ENCODE data around the gene LEF1.

The LEF1 gene

DNA sequence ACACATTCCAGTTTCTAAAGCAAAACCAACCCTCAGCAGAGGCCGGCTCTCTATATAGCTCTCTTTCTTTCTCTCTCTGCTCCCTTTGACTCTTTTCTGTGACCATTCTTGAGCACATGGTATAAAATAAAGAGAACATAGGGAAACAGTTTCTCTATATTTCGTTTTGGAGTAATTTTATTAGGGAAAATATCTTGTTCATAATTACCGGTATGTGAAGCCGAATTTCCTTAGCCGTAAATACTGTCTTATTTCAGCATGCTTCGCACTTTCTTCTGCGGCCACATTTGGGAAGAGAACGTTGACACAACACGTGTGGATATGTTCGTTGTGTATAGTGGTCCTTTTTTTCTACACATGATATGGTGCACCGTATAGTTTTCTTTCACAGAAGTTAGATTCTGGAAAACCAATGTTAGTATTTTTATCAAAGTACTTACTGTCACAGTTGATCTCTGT lies 4.9 kb upstream of the LEF1 start:
- no peak for DNase-seq

DNA sequence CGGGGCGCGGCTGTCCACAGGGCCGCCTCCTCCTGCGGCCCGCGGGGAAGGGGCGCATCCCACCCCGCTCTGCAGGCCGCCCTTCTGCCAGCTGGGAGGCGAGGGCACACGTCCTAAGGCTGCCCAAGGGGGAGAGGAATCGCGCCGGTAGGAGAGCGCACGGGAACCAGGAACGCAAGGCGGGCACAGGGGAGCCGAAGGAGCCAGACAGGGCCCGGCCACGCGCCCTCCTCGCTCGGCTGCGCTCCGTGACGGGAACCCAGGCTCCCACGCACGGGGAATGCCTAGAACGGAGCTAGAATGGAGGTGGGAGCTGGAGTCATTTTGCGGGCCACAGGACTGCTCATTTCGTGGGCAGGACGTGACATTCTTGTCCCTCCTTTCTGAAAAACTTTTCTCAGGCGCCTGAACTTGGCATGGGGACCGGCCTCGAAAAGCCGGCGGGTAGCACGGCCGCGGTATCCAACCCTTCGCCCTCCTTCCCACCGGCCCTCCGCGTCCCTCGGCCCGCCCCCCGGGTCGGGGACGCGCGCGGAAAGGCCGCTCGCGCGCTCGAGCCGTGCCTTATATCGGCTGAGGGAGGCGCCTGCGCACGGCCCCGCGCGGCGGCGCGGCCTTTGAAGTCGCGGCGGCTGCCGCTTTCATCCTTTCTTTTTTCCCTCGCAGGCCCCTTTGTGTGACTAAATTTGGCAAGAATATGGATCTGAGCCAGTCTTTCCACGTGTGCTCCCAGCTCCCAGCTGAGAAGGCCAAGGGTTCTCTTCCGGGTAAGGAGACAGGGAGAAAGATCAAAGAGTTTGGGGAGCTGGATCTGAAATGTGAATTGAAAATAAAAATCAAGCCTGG lies 4.2 kb upstream of the LEF1 start:
- peak; percentile 8 for DNase-seq

DNA sequence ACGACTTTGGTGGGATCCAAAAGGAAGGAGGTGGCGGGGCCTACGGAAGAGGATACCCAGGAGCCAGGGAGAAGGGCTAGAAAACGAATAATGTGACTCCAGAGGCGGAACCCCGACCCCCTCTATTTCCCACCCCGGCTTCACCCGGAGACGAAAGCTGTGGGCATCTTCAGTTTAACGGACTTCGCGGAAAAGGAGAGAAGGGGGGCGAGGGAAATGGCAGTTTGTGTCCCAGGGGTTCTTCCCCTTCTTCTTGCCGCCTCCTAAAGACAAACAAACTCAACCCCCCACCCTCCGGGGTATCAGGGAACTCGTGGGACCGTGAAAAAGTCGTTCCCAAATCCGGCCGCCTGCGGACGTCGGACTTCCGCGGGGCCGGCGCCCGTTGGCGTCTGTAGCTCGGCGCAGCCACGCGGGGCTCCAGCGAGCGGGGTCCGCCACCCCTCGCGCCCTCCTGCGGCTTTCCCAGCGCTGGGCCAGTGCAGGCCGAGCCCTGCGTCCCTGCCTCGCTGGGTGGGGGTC lies 3.6 kb upstream of the LEF1 start:
- no peak for DNase-seq

DNA sequence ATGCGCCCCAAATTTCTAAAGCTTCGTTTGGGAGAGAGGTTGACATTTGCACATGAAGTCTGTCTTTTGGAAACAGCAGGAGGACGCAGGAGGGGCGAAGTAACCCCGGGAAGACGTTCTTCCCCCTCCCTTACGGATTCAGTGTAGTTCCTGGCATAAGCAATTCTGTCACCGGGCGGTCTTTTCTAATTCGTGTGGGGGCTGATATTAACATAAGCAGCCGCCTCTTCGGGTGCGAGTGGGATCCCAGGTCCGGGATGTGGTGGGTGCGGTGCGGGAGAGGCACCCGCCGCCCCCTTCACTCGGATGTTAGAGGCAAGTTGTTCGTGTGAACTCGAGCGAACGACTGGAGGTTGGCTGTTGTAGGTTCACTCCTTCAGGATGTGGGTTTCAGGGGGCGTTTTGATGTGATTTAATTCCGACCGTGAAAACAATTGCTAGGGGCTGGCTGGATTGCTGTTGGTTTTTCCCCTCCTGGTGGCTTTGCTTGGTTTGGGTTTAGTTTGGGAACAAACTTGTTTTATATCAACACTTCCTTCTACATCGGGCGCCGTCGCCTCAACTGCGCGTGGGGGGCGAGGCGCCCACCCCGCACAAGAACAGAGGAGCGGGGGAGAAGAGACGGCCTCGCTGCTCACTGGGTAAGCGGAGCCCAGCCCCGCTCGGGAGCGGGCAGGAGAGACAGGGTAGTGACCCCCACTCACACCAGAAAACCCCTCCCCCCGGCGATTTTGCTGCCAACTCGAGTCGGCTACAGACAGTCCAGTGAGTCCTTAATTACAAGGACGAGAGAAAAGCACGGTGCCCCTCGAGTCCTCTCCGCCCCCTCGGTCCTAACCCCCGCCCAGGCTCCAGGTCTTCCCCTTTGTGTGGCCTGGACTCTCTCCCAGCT lies 2.9 kb upstream of the LEF1 start:
- DNase-seq: no peak

DNA sequence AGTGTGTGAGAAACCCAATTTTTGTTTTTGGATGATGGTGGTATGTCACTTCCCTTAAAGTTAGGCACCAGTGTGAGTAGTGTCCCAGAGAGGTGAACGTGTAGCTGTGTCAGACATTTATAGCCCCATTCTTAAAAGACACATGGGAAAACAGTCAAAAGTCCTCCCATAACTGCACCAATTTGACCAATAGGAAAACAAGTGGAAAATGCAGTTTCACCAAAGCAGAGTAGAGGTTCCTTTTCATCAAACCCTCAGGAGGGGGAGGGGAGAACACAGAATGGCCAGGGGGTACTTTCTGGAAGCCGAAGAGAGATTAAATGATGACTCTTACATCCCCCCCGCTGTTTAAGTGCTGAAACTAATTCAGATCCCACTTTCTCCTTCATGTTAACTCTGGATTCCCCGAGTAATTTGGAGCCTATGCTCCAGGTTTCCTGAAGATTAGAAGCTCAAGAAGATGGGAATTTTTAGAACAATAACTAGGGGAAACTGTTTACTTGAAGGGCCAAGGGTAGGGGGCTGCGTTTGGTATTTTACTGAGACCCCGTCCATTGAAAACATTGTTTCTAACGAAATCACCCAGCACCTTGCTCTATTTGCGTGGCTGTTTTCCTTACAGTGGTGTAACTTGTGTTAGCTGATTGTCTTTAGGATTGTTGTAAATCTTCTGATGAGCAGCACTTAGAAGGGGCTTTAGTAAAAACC lies 2.1 kb upstream of the LEF1 start:
- DNase-seq: no peak

DNA sequence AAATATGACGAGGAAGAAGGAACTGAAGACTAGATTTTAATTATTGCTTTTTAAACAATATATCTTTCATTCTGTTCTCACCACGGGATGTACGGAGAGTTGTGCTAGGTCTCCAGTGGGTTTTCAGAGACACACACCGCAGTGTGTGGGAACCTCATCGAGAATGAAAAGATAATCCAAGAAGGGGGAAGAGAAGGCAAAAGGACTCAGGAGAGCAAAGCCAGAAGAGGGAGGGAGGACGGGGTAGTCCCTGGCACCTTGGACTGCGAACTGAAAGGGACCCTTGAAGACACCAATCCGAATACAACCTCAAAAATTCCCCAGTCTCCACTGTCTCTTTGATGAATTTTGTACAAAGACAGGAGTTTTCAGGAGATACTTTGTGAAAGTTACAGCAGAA lies 932 bp upstream of the LEF1 start:
- DNase-seq: no peak

DNA sequence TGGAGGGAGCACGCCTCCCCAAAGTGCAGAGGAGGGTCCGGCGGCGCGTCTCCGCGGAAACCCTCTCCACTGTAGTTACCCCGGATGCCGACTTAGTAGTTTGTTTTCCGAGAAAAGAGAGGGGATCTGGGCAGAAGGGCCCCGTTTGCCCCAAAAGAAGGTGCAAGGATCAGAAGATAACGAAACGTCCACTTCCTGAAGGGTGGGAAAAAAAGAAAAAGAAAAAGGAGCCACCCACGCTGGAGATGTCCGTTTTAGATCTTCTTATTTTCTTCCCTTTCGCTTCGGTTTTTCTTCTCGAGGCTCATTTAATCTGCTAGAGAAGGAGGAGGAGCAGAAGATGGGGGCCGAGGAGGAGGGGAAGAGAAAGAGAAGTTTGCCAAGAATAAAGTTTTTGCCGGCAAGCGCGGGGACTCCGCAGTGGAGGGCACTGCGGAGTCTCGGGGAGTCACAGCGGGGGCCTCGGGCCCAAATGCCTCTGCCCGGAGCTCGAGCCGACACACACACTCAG lies 517 bp downstream of the LEF1 start:
- DNase-seq: no peak

DNA sequence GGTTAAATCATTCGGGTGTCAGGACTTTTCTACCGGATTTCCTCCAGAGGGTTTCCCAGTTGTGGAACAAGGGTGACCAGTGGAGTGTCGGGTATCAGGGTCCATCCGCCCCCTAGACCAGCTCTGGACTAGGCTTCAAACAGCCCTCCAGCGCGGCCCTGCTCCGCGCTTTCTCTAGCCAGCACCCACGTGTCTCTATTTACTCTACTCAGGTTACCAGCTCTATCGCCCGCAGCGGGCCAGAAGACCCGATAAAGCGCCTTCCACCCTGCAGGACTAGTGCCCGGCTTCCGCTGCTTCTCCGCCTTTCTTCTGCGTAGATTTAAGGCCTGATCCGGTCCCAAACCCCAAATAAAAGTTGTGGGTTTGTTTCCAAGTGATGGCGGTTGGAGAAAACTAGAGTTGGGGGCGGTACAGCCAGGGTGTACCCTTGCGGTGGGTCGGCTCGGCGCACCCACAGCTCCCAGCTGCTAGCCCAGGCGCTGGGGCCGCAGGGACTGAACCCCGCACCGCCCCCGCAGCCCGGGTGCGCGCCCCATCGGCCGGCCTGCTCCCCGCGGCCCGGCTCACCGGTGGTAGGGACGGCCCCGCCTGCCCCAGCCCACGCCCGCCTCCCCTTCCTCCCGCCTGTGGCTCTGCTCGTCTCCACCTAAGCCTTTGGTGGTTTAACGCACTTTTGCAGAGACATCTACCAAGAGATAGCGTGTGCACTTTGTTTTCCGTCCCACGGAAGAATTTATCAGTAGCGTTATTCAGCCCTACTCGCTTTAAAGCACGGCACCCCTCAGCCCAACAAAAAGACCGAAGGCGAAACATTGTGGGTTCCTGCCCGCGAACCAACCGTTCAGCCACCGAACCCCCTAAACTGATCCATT lies 2.1 kb downstream of the LEF1 start:
- DNase-seq: peak; percentile 19

DNA sequence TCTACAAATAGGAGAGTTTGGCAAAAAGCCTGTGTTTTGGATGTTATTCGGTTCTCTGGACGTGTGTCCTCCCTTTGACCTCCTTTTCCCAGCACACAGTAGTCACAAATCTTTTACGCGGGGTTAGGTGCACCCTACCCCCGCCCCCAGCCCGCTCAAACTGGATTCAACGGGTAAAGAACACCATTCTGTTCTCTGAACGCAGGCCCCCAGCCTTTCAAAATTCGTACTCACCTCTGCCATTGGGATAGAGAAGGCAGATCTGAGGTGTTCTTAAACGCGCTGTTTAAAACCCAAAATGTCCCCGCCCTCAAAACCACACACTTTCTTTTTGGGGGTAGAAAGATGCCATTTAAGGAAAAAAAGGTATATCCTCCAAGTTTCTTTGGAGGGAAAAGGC lies 2.7 kb downstream of the LEF1 start:
- DNase-seq: no peak

DNA sequence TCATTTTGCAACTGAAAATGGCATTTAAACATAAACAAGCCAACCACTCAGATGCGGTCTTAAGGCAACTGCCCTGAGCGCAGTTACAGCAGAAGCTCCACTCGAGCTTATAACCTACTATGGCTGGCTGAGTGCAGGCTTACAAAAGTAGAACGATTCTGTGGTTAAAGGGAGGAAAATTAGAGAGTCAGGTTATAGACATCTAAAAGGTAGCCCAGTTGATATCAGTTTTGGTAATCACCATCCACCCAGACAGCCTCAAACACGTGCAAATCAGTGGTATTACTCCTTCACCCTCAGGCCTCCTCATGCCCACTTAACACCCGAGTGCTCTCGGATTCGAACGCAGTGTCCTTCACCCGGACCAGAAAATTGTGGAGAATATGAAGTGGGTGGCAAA lies 3.1 kb downstream of the LEF1 start:
- no peak for DNase-seq

DNA sequence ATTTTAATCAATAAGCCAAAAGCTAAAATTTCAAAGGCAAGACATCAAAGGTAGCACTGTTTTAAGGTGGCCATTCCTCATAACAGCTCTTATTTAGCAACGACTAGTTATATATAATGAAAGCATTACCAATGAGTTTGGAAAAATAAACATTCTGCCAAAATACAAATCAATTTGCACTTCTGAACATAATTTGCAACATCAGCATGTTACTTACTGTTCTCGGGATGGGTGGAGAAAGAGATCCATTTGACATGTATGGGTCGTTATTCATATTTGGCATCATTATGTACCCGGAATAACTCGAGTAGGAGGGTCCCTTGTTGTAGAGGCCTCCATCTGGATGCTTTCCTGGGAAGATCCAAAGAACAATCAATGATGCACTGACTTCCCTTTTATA lies 5.4 kb downstream of the LEF1 start:
- no peak for DNase-seq

DNA sequence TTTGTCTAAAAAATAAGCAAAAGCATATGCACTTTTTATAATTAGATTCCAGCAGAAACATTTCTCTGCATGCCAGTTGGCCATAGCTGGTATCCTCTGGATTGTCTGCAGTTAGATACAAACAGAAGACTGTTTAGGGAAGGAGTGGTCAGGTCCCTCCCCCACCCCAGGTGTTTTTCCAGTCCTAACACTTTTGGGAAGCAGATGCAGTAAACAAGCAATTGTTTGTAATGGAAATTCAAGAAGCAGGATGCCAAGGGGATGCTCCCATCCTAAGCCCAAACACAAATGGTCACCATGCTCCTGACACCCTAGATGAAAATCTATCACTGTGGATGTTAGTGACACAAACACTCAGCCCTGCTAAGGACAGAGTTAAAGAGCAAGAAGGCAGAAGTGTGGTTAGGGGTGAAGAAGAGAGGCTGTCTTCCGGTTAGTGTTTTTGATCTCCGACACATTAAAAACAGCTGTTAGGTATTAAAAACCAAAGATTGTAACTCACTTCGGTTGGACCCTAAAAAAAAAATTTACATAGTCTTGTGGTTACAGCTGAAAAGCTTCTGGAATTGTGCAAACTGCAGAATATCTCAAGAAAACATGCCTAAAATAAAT lies 7.9 kb downstream of the LEF1 start:
- DNase-seq: no peak

DNA sequence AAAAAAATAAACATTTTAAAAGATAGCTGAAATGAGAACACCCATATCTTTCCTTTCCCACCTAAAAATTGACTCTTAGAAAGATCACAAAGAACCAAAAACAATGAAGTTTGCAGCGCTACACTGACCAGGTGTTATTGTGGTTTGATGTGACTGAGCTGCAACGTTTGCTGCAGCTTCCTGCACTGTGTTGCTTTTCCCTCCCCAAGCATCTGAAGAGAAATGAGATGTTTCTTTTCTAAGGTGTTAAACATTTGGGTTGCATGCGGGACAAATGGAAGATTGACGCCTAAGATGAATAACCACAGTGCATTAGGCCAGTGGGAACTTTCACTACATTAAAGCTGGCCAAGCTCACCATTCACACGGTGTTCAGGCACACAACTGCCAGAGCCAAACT lies 8.9 kb downstream of the LEF1 start:
- DNase-seq: no peak

DNA sequence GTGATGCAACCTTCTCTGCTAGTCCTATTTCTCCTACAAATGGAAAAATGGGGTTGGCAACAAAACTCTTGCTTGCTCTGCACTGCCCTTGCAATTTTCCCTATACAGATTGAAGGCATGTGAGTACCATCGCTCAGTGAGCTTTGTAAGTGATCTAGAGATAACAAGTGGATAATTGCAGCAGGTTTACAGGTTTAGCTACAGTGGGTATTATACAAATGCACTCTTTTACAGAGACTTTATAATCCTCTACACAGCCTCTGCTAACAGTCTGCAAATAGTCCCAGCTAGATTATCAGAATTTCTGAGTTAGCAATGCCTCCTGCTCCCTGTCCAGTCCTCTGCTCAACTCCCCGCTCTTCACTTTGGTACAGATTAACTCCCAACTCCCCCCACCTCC lies 11.1 kb downstream of the LEF1 start:
- DNase-seq: no peak

DNA sequence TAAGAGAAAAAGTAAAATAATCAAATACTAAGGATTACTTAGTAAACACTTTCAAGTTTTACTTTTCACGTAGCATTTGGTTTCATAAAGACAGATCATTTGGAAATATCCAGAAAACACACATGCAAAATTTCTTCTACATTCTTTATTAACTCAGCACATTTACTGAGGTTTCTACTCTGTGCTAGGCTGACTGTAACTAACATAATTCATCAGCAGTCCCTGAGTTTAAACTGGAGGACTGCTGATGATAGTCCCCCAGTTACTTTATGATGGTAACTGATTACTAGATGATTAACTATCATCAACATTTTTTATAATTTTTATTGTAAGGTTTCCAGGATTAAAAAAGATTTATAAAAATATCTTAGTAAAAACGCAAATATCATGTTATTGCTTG lies 12.3 kb downstream of the LEF1 start:
- DNase-seq: no peak

DNA sequence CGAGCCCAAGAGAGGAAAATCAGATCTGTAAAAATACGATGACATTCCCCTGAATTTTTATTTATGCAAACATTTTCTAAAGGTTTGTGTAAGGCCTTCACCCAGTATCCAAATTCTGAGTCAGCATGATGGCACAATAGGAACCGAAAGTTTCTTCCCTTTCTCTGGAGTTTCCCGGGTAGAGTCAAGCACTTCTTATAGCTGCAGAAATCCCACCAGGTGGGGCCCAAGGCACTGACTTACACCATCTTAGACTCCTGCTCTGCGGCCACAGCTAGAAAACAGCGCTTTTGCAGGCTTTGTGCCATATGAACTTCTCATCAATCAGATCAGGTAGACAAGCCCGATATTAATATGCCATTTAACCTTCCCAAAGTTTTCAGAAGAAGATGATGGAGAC lies 13.4 kb downstream of the LEF1 start:
- no peak for DNase-seq

DNA sequence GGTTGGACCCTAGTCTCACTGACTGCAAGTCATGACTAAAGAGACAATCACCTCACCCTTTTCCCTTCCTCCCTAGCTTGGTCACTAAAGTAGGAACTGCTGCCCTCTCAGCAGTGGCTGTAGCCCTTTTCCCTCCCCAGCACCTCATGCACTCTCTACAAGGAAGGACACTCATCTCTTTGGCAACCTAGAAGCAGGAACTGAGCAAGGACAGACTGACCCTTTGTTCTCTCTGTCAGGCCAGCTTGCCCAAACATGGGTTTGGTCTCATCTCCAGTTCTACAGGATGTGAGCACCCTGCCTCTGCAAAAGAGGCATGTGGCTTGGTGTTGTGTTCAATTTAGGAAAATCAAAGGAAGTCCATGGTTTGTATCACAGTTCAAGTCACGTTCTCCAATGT lies 15.8 kb downstream of the LEF1 start:
- DNase-seq: no peak

DNA sequence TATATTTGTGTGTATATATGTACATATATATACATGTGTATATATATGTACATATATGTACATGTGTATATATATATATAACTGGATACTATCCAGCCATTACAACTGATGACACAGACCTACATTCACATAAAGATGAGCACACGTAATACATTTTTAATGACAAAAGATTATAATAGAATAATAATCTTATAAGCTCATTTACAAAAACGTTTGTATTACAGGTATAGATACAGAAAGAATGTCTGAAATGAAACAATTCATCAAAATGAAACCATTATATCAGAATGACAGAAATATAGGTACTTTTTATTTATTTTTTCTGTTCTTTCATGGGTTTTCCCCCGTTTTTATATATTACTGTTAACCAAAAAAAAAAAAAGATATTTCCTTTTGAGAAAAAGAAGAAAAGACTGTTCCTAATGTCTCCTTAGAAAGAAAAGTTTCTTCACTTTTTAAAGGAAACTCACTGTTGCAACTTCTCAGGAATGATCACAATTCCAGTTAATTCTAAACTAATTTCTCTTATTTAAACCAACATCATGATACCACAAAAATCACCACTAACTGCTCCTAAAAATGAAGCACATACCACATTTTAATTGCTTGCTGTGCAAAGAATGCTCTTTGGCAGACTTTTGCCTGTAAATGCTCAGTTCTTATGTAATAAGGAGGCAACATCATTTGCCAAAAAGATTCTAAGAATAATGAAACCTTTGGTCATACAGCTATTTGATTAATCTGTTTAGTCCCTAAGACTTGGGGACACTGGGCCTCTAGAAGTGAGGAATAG lies 18.9 kb downstream of the LEF1 start:
- DNase-seq: no peak

DNA sequence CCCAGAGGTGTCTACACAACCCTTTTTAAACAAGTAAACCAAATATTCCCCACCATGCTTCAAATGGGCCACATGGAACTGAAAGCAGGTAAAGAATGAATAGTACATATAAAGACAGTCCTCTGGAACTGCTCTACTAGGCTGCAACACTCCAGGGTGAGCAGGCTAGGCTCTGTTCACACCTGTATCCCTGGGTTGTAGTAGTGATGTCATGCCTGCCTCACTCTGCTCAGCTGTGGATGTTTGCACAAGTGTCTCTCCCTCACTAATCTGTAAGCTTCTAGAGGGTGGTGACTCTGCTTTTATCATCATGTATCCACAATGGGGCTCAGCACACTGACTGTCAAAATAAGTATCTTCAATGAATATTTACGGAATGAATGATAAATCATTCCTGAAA lies 20.4 kb downstream of the LEF1 start:
- no peak for DNase-seq

DNA sequence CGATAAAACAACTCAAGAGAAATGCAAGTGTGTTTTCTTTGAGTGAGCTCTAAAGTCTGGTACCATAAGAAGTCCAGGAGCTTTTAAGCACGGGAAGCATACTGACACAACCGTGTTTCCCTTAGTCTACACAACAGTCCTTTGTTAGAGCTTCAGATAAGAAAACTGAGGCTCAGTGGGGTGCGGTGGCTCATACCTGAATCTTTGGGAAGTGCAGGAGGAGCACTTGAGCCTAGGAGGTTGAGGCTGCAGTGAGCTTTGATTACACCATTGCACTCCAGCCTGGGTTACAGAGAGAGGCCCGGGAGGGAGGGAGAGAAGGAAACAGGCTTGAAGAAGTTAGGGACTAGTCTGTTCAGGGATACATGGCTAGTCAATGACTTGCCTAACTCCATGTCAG lies 21.9 kb downstream of the LEF1 start:
- no peak for DNase-seq

DNA sequence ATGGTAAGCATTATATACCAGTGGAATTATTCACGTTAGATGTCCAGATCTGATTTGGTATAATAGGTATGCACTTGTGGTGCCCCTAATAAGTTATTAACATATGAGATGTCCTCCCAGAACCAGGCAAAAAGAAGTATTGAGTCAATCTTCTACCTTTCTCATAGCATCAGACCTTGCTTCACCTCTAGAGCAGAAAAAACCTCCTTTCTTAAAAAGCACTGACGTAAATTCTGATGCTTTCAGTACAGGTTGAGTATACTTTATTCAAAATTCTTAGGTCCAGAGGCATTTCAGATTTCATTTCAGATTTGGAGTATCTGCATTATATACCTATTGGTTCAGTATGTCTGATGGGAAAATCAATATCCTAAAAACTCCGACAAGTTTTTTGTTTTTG lies 22.4 kb downstream of the LEF1 start:
- no peak for DNase-seq

All from NCI-H1436 (cell line).